ENCODE data around the gene TMOD1.

GRCh38 chr9:97602430-97602829, 101.0 kb downstream of the TMOD1 start:
- TF ChIP-seq CTCF (IDR thresholded peaks at IDR 0.05) (no peak), REST (IDR thresholded peaks at IDR 0.05; ENCODE audit: low read depth, low read length) (no peak), EP300 (IDR thresholded peaks at IDR 0.05; ENCODE audit: borderline replicate concordance in 1 of 2, low read depth in 1 of 2, low read length in 1 of 2) (no peak), GATA2 (CRISPR knock-in tag; IDR thresholded peaks at IDR 0.05) (no peak), RCOR1 (IDR thresholded peaks at IDR 0.05; ENCODE audit: low read length) (no peak), SIN3A (IDR thresholded peaks at IDR 0.05; ENCODE audit: borderline replicate concordance, low read depth, low read length) (no peak), RFX5 (IDR thresholded peaks at IDR 0.05; ENCODE audit: low read length) (no peak), POLR2AphosphoS5 (IDR thresholded peaks at IDR 0.05; ENCODE audit: low read depth, low read length) (no peak), NFIC (IDR thresholded peaks at IDR 0.05; ENCODE audit: borderline replicate concordance) (no peak), TAF1 (IDR thresholded peaks at IDR 0.05; ENCODE audit: borderline replicate concordance, low read depth, low read length) (no peak), TCF12 (IDR thresholded peaks at IDR 0.05) (no peak)
- TF ChIP-seq, protein P1, sequence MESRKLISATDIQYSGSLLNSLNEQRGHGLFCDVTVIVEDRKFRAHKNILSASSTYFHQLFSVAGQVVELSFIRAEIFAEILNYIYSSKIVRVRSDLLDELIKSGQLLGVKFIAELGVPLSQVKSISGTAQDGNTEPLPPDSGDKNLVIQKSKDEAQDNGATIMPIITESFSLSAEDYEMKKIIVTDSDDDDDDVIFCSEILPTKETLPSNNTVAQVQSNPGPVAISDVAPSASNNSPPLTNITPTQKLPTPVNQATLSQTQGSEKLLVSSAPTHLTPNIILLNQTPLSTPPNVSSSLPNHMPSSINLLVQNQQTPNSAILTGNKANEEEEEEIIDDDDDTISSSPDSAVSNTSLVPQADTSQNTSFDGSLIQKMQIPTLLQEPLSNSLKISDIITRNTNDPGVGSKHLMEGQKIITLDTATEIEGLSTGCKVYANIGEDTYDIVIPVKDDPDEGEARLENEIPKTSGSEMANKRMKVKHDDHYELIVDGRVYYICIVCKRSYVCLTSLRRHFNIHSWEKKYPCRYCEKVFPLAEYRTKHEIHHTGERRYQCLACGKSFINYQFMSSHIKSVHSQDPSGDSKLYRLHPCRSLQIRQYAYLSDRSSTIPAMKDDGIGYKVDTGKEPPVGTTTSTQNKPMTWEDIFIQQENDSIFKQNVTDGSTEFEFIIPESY (IDR thresholded peaks at IDR 0.05; ENCODE audit: borderline replicate concordance, low read depth), result no peak
- TF ChIP-seq, protein P2, sequence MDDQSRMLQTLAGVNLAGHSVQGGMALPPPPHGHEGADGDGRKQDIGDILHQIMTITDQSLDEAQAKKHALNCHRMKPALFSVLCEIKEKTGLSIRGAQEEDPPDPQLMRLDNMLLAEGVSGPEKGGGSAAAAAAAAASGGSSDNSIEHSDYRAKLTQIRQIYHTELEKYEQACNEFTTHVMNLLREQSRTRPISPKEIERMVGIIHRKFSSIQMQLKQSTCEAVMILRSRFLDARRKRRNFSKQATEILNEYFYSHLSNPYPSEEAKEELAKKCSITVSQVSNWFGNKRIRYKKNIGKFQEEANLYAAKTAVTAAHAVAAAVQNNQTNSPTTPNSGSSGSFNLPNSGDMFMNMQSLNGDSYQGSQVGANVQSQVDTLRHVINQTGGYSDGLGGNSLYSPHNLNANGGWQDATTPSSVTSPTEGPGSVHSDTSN (IDR thresholded peaks at IDR 0.05), result no peak
